Mesenteric fat pad (tissue), 1 donor: ENCODE measurements around the gene CHML. TPM values are rescaled to one million over a fixed set of nuclear protein-coding genes. Genes with fewer than 3 reads are reported as not detected.

ENCODE experiments used
- DNase-seq: peaks from one replicate; pipeline ENCODE4 v3.0.0-alpha.2; 2020; ENCODE audit warnings: low spot score
- total RNA-seq: library from RNA; stranded (reverse); fragmentation: NEBNext Ultra II Directional; extraction: Animal tissue kit (Norgen Biotek cat#: 25700); gene quantifications from one replicate; pipeline ENCODE4 v1.2.1, GENCODE V29; 2021
- donor health status: DM: yes; HTN: yes; CAD: no.

Gene CHML
- total RNA-seq, 1 donor from 2014 or later: 8.0 TPM

- no peak for DNase-seq
Observed at GRCh38 chr1:241624935-241625334, 15.2 kb downstream of the CHML start.

- no peak for DNase-seq
Observed at GRCh38 chr1:241622669-241623068, 17.5 kb downstream of the CHML start.

GRCh38 chr1:241617426-241617825, 22.7 kb downstream of the CHML start:
- no peak for DNase-seq

GRCh38 chr1:241615043-241615974, 24.9 kb downstream of the CHML start:
- DNase-seq: no peak

GRCh38 chr1:241614572-241614971, 25.6 kb downstream of the CHML start:
- no peak for DNase-seq

GRCh38 chr1:241614144-241614543, 26.0 kb downstream of the CHML start:
- no peak for DNase-seq

GRCh38 chr1:241612533-241613477, 27.4 kb downstream of the CHML start:
- DNase-seq: no peak

- no peak for DNase-seq
Observed at GRCh38 chr1:241611736-241612135, 28.4 kb downstream of the CHML start.

- no peak for DNase-seq
Observed at GRCh38 chr1:241611063-241611462, 29.1 kb downstream of the CHML start.

- no peak for DNase-seq
Observed at GRCh38 chr1:241610056-241610815, 29.9 kb downstream of the CHML start.

- DNase-seq: no peak
Observed at GRCh38 chr1:241608379-241609033, 31.7 kb downstream of the CHML start.

GRCh38 chr1:241607497-241607896, 32.7 kb downstream of the CHML start:
- no peak for DNase-seq

GRCh38 chr1:241606544-241606943, 33.6 kb downstream of the CHML start:
- no peak for DNase-seq

- no peak for DNase-seq
Observed at GRCh38 chr1:241605146-241605805, 34.9 kb downstream of the CHML start.

- no peak for DNase-seq
Observed at GRCh38 chr1:241603731-241604245, 36.4 kb downstream of the CHML start.

GRCh38 chr1:241600496-241600901, 39.7 kb downstream of the CHML start:
- DNase-seq: no peak

- DNase-seq: no peak
Observed at GRCh38 chr1:241598249-241598648, 41.9 kb downstream of the CHML start.

- no peak for DNase-seq
Observed at GRCh38 chr1:241596633-241597032, 43.5 kb downstream of the CHML start.

- DNase-seq: no peak
Observed at GRCh38 chr1:241593186-241593585, 47.0 kb downstream of the CHML start.
